SW 1271 (cell line): ENCODE measurements around the gene DDX51.
"Not testable (repeated sequence)": the region's sequence is repeated elsewhere in the genome, so short reads cannot be mapped to it uniquely, and the experiment has no call there.

Experiments used
- DNase-seq, 2 experiments: peaks; one replicate each; lab custom pipeline; 2025; lab: John Stamatoyannopoulos, UW

The DDX51 gene

GRCh38 chr12:132139912-132140311 is 4.2 kb downstream of the DDX51 start:
- no peak for DNase-seq

DNA sequence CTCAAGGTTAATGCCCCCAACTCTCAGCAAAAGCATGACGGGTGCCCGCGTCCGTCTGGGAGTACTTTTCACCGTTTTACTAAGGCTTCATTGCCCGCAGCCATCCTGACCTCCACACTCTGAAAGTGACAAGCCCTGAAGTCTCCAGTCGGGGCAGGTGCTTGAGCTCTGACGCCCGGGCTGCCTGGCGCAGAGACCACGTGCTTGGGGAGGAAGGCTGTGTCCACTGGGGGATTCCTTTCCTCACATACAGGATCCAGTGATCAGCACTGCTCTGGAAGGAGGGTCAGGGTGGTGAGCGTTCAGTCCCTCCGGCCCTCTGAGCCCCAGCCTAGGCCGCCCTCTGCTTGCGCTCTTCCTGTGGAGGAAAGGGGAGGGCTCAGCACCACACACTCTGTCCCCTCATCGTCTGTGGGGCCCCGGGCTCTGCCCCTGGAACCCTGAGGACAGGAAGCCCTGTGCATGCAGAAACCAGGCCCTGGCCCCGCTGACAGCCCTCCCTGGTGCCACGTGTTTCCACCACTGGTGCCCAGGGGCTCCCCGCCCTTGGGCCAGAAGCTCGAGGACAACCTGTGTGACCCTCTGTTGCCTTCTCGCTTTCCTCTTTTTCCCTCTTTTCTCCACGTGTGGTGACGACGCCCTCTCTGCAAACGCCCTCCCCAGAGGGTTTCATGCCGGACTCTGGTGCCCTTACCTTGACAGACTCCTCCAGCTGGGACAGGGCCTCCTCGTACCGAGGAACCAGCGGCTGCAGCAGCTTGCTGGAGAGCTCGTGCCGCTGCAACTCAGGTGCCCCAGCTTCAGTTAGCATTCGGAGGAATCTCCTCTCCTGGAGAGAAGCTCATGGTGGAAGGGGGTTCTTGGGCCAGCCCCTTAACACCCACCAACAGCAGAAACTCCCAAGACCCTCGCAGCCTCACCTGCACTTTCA is 4.9 kb downstream of the DDX51 start:
- no peak for DNase-seq

DNA sequence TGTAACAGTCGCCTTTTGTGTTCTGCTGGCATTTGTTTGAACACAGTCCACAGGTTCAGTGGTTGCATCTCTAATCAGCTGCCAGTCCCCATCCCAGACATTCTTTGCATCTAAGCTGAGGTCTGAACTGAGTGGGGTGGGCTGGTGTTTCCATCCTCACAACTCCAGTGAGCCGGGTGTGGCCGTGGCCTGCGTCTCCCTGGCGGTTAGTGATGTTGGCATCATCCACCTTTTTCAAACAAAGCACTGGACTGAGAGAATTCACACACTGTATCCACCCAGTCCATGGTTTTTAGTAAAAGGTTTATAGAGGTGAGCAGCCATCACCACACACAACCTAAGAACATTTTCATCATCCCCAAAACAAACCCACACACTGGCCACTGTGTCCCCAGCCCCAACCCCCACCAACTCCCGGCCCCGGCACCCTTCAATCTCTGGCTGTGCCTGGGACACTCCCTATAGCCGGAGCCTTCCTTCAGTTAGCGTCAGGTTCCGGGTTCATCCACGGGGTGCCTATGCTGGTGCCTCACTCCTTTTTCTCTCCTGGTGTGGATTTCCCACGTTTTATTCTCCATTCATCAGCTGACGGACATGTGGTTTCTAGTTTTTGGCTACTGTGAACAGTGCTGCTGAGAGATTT is 6.5 kb downstream of the DDX51 start:
- DNase-seq, result no peak

- DNase-seq, result not testable (repeated sequence)
These were observed 7.9 kb downstream of the DDX51 start for GRCh38 chr12:132136226-132136625.

DNA sequence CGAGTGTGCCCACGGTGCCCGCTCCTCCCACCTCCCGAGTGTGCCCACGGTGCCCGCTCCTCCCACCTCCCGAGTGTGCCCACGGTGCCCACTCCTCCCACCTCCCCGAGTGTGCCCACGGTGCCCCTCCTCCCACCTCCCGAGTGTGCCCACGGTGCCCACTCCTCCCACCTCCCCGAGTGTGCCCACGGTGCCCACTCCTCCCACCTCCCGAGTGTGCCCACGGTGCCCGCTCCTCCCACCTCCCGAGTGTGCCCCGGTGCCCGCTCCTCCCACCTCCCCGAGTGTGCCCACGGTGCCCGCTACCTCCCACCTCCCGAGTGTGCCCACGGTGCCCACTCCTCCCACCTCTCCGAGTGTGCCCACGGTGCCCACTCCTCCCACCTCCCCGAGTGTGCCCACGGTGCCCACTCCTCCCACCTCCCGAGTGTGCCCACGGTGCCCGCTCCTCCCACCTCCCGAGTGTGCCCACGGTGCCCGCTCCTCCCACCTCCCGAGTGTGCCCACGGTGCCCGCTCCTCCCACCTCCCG is 9.4 kb downstream of the DDX51 start:
- DNase-seq, result not testable (repeated sequence)

DNA sequence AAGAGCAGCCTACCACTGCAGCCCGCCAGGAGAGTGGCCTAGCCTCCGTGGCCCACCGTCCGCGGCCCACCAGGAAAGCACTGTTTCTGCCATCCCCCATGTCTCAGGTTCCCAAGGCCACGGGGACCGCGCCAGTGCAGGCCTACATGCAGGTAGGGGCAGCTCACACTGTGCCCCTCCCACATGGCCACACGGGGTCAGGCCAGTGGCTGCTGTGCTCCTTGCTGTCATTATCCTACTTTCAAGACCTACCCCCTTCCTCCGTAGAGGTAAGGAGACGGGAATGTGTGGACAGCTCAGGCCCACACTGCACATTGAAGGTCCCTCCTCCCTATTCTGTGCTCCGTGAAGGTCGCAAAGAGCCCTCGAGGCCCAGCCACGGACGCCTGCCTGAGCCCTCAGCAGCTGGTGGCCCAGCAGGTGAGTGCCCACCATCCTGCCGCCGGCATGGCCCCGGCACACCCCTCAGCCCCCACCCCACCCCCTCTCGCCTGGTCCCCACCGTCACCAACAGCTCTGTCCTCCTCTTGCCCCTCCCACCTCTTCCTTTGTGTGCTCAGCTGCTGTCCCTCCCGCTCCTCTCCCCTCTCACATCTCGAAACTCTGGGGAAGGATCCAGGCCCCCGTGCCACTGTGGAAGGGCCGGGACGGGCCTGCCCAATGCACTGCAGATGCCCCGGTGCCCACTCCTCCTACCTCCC is 10.0 kb downstream of the DDX51 start:
- DNase-seq, result no peak

DNA sequence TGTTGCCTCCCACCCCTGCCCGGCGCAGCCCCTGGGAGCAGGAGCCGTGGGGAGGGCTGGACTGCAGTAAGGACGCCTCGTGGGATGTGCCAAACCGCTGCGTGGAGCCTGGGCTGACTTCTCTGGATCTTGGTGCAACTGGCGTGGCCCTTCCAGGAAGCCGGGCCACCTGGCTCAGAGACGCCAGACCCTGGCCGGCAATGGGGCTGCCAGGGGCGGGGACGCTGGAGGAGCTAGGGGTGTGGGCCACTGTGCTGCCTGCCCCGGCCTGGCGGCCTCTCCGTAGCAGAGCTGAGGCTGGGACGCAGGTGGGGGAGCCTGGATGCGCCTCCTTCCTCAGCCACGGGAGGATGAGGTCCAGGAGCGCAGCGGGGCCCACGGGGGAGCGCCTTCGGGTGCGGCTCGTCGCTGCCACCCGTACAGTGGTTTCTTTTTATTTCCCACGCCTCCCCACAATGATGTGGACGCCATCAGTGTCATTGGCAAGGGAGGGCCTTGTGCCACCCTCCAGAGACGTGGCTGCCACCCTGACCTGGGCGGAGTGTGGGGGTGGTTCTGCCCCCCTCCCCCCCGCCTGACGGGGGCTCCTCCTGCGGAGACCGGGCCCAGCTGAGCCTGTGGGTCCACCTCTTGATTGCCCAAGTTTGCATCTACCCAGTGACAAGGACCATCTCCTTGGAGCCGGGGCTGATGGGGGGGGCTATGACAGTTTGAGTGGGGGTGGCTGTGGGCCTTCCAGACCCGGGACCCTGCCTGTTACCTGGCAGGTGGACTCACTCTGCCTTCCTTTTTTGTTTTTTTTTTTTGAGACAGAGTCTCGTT is 11.3 kb downstream of the DDX51 start:
- DNase-seq, result no peak

DNA sequence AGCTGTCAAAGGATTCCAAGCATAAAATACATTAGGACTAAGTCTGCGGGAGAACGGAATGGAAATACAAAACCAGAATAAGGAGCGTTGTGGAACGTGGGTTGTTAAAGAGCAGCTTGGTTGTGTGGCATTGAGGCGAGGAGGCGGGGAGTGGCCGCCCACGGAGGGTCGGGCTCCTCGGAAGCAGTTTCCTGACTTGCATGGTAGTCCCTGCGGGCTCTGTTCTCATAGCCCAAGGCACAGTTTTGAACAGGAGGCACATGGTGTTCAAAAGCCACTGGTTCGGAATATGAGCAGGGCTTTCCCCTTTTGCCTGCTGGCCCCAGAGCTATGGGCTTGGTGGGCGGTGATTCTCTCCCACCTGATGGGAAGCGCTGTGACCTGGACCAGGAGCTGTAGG is 12.2 kb downstream of the DDX51 start:
- no peak for DNase-seq

- no peak for DNase-seq
These were observed 12.9 kb downstream of the DDX51 start for GRCh38 chr12:132131229-132131628.

GRCh38 chr12:132130690-132131089 is 13.4 kb downstream of the DDX51 start:
- no peak for DNase-seq

- DNase-seq, result no peak
These were observed 15.1 kb downstream of the DDX51 start for GRCh38 chr12:132129007-132129406.

DNA sequence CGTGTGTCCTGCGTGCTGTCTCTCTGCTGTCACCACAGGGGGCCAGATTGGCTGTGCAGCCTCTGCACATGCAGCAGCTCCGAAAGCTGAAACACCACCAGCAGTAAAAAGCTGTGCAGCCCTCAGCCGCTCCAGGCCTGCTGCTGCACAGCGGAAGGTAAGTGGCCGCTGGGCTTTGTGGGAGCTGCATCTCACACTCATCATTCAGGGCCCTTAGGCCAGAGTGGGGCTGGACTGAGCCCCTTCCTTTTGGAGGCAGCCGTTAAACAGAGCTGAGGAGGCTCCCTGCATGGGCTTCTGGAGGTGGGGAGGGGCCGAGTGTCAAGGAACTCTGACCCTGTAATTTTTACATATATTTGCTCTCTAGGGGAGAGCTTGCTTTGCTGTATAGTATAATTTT is 17.1 kb downstream of the DDX51 start:
- no peak for DNase-seq

- DNase-seq, result no peak
These were observed 18.4 kb downstream of the DDX51 start for GRCh38 chr12:132125736-132126135.

- no peak for DNase-seq
These were observed 19.2 kb downstream of the DDX51 start for GRCh38 chr12:132124766-132125425.

DNA sequence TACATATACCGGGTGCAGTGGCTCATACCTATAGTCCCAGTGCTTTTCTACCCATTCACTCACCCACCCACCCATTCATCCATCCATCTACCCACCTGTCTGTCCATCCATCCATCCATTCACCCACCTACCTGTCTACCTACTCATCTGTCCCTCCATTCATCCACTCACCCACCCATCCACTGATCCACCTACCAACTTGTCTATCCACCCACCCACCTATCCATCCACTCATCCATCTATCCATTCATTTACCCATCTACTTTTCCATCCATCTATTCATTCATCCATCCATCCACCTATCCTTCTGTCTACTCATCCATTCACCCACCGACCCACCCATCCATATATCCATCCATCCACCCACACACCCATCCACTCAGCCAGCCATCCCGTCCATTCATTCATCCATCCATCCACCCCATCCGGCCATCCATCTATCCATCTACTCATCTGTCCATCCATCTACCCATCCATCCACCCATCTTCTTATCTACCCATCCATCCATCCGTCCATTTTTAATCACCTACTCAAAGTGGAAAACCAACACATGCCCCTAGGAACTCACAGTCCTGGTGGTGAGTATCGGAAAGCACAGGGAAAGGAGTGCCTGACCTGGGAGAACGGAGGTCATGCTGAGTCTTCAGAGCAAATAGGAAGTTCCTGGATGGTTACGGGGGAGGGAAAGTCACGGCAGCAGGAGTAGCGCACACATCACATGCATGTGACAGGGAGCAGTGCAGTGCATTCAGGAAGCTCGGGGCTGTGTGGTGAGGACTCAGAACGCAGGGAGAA is 20.0 kb downstream of the DDX51 start:
- DNase-seq, result no peak

GRCh38 chr12:132121283-132121682 is 22.8 kb downstream of the DDX51 start:
- DNase-seq, result no peak

DNA sequence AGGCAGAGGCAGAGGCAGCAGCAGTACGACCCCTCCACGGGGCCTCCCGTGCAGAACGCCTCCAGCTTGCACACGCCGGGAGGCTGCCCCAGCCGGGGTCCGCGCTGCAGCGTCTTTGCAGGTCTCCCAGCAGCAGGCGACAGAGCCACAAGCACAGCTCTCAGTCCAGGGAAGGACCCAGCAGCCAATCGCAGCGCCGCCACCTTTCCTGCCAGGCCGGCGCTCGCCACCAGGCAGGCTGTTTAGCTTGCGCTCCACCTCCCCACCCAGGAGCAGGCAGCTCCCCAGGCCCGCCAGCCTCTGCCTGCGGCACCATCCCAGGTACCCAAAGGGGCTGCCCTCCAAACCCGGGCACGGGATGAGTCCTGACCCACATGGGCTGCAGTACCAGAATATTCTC is 25.2 kb downstream of the DDX51 start:
- DNase-seq, result no peak

DNA sequence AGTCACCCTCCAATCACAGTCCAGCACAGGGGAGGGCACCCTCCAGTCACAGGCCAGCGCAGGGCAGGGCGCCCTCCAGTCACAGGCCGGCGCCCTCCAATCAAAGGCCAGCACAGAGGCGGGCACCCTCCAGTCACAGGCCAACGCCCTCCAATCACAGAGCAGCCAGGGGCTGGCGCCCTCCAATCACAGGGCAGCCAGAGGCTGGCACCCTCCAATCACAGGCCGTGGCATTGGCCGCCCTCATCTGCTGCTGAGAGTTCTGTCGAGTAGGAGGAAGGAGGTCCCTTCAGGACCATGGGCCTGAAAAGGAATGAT is 26.6 kb downstream of the DDX51 start:
- no peak for DNase-seq

DNA sequence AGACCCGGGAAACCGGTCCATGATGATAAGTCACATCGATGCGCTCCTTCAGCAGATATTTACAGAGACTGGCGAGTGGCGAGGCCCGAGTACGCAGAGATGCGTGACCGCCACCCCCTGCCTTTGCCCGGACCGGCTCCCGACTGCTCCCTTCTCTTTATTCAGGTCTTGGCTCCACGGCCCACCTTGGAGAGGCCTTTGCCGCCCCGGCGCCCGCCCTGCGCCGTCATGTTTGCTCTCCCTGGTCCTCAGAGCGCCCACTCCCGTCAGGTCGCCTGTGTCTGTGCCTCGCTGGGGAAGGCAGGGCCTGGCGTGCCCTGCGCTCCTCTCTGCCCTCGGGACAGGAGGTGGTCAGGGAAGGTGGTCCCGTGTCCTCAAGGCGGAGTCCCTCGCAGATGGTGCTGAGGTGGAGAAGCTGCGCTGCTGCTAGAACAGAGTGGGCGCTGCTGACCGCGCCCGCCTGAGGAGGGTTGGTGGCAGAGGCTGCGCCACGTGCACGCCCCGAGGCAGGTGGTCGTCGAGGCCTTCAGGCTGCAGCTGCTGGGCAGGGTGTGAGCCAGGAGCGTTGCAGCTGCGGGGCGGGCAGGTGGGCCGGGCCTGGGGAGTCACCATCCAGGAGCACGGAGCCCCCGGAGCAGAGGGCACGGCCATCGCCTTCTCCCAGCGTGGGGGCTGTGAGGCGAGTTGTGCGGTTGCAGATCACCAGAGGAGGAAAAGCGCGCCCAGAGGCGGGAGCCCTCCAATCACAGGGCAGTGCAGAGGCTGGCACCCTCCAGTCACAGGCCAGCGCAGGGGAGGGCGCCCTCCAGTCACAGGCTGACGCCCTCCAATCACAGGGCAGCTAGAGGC is 27.2 kb downstream of the DDX51 start:
- no peak for DNase-seq

DNA sequence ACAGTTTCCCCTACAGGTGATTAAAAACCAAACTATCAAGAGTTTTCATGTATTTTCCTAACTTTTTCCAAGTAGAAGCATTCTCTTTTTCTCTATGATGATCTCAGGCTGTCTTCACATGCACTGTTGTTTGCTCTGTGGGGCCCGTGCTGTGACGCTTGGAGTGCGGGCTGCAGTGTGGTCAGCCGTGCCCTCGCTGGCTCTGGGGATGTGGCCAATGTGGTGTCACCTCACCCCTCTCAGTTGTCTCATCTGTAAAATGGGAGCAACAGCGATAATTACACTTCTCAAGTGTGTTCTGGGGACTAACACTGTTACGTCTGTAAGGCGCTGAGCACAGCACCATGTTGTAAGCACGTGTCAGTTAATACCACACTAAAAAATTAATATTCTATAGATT is 28.6 kb downstream of the DDX51 start:
- DNase-seq, result no peak
